CD4-positive, alpha-beta T cell treated with Interleukin-12 subunit alpha and Interleukin-12 subunit beta, for 1 hour (primary cell): ENCODE data around the gene ADCY9.
"Not testable (repeated sequence)": the region's sequence is repeated elsewhere in the genome, so short reads cannot be mapped to it uniquely, and the experiment has no call there.

Experiments used
- DNase-seq: peaks from one replicate; pipeline ENCODE4 v3.0.0-alpha.2; 2020

ADCY9 gene

GRCh38 chr16:4064950-4065352, 51.3 kb downstream of the ADCY9 start:
- DNase-seq = peak; percentile 51

GRCh38 chr16:4062212-4062802, 53.9 kb downstream of the ADCY9 start:
- DNase-seq = no peak

DNA sequence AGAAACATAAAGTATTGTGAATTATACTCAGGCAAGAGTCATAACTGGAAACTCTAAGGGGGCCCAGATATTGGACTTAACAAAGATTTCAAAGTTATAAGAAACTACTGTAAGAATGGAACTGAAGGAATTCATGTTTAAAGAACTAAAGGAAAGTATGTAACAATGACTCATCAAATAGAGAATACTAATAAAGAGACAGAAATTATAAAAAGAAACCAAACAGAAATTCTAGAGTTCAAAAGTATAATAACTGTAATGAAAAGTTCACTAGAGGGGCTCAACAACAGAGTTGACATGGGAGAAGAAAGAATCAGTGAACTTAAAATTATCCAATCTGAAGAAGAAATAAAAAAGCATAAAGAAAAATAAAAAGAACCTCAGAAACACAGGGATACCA, 55.4 kb downstream of the ADCY9 start:
- no peak for DNase-seq

GRCh38 chr16:4060009-4060408, 56.2 kb downstream of the ADCY9 start:
- peak; percentile 47 for DNase-seq

DNA sequence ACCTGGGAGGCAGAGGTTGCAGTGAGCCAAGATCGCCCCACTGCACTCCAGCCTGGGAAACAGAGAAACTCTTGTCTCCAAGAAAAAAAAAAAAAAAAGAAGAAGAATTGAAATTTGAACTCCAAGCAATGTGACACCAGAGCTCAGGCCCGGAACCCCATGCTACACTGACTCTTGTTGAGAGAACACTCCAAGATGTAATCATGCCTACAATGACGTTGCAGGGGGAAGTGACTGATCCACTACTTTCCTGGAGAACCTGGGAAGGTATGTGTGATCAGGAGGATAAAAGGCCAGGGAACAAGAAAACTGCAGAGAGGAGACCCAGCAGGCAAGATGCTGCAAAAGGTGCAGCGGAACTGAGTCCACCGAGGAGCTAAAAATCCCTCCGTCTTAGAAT, 57.9 kb downstream of the ADCY9 start:
- DNase-seq = no peak

DNA sequence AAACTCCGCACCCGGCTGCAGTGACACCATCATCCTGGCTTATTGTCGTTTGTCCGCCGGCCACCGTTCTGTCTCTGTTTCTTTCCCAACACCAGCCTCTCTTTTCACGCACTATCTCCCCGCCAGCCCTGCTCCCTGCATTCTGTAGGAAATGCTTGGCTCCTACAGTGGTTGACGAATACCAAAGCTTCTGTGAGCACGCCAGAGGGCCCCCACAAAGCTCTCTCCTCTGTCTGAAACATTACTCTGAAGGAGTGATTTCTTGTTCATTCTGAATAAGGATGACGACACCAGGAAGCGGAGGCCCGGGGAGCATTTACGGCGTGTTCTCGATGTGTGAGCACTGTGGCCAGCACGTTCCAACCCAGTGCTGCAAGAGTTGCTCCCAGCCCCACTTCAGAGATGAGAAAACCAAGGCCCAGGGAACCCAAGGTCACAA, 58.8 kb downstream of the ADCY9 start:
- no peak for DNase-seq

DNA sequence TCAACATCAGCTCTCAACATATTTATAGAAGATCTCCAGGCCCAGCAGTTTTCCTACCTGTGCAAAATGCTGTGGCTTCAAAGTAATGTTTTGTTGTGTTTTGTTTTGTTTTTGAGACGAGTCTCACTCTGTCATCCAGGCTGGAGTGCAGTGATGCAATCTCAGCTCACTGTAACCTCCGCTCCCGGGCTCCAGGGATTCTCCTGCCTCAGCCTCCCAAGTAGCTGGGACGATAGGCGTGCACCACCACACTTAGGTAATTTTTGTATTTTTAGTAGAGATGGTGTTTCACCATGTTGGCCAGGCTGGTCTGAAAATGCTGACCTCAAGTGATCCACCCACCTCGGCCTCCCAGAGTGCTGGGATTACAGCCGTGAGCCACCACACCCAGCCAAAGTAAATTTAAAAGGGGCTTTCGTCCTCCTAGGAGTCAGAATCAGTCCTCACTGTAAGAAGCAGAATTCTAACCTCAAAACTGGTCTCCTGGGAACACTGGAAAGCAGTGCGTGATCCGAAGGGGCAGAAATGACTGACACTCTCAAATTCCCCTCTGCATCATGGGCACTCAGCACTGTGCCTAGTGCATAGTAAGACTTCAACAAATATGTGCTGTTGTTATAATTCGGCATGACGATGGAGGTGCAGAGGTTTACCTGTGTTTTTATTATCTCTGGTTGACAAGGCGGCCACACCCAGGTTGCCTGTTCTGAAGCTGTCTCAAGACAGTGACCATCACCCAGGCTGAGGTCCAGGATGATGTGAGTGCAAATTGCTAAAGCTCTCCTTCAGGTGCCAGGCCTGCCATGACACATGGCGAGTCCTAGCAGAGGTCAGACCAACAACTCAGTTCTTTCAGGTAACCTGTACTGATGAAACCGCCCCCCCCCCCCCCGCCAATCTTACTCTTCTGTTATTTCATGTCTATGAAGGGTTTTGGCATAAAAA, 59.8 kb downstream of the ADCY9 start:
- no peak for DNase-seq

DNA sequence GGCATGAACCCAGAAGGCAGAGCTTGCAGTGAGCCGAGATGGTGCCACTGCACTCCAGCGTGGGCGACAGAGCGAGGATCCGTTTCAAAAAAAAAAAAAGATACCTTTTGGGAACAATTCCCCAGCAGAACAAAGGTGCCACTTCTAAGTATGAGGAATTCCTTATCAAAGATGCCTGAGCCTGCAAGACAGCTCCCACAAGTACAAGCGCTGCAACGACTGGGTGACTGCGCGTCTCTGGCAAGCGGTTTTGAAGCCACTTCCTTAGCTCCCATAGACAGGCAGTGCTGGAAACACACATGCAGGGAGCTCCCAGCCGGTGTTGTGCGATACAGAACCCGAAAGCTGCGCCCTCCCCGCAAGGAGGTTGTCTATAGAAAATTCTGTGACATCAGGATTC, 60.5 kb downstream of the ADCY9 start:
- no peak for DNase-seq

DNA sequence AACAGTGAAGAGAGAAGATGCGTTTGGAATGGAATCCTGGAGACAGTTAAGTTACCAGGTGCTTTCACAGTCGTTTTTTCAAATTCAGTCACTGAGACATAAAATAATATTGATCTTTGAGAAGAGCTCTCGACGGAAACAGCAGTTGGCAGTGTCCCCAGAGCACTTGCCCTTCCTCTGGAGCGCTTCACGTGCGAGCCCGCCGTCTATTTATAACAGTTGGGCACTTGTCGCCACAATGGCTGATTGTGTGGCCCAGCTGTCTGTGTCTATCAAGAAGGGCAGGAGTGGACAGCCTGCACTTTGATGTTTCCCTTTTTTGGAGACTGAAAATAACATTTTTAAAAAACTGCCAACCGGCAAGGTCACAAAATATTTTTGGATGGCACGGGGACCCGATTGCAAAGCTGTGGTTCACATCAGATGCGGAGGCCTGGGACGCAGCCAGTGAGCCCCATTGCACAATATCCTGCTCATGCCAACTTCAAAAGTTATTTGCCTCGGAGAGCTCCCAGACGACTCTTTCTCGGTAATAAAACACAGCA, 62.9 kb downstream of the ADCY9 start:
- no peak for DNase-seq

DNA sequence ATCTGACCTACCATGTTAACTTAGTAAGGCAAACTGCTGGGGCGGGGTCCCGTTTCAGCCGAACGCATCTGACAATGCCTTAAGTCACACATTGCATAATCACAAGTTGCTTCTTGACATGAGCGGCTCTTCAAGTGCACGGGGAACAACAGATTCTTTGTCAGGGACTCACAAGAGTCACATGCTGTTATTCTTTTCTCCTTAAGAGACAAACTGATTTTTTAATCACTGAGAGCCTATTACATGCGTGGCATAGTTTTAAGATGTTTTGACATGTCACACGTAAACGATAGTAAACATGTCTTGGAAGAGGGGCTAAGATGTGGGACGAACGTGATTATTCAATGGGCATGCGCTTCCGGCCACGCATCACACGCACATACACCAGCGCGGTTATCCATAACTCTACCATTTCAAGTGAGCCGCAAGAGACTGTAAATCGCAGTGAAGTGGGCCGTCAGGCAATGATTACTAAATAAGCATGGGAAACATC, 63.4 kb downstream of the ADCY9 start:
- no peak for DNase-seq

DNA sequence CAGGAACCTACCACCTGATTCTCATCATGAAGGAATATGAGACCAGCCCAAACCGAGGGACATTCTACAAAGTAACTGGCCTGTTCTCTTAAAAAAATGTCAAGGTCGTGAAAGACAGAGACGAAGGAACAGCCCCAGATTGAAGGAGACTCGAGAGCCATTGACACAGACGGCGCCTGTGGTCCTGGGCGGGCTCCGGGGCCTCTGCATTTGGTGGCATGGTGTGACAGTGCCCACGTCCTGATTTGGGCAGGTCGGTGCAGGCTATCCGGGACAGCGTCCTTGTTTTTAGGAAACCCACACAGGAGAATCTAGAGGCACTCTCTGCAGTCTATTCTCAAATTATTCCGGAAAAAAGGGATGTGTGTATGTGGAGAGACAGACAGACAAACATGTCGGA, 64.1 kb downstream of the ADCY9 start:
- no peak for DNase-seq

- DNase-seq = no peak
Measured at GRCh38 chr16:4051591-4051990, 64.7 kb downstream of the ADCY9 start.

DNA sequence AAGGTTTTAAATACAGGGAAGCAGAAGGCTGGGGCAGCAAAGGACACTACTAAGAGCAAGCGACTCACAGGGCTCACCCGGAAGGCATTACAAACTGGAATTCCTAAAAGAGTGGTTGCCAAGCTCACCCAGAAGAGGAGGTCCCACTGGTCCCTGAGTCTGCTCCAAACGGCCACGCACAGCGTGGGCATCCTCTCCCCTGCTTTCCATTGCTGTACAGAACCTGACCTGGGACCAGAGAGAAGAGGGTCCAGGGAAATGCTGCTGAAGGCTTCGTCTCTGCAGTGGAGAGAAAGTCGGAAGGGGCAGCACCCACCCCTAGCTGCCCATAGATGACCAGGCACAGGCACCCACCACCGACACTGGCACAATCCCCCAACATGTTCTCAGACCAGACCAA, 67.2 kb downstream of the ADCY9 start:
- DNase-seq = no peak

- DNase-seq = no peak
Measured at GRCh38 chr16:4048481-4048880, 67.8 kb downstream of the ADCY9 start.

- no peak for DNase-seq
Measured at GRCh38 chr16:4046221-4046620, 70.0 kb downstream of the ADCY9 start.

DNA sequence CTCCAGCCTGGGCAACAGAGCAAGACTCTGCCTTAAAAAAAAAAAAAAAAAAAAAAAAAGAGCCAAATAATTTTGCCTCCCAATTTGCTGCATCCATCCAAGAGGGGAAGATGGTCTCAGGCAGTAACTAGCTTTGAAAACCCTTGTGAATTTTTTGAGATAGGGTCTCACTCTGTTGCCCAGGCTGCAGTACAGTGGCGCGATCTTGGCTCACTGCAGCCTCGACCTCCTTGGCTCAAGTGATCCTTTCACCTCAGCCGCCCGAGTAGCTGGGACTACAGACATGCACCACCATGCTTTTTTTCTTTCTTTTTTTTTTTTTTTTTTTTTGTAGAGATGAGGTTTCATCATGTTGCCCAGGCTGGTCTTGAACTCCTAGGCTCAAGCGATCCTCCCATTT, 70.7 kb downstream of the ADCY9 start:
- DNase-seq = not testable (repeated sequence)

DNA sequence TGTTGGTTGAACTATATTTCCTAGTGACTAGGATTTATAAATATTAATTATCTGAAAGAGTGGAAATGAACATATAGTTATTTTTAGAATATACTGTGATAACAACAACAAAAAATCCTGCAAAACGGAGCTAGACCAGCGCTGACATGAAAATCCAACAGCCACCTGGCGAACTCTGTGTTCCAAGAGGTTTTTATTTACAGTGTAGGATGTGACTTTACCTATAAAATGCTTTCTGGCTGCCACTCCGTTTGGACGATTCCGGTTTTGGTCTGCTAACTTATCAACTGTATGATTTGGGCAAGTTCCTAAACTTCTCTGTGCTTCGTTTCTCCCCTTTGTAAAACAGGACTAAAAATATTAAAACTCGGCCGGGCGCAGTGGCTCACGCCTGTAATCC, 73.7 kb downstream of the ADCY9 start:
- no peak for DNase-seq

- DNase-seq = no peak
Measured at GRCh38 chr16:4038448-4038847, 77.8 kb downstream of the ADCY9 start.

DNA sequence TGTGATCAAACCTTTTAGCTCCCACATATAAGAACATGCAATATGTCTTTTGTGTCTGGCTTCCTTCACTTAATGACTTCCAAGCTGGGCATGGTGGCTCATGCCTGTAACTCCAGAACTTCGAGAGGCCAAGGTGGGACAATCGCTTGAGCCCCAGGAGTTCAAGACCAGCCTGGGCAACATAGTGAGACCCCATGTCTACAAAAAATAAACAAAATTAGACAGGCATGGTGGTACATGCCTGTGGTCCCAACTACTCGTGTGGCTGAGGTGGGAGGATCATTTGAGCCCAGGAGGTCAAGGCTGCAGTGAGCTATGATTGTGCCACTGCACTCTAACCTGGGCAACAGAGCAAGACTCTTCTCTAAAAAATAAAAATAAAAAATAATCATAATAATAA, 79.3 kb downstream of the ADCY9 start:
- DNase-seq = not testable (repeated sequence)

GRCh38 chr16:4034963-4035362, 81.3 kb downstream of the ADCY9 start:
- no peak for DNase-seq

GRCh38 chr16:4033951-4034350, 82.3 kb downstream of the ADCY9 start:
- DNase-seq = no peak

- DNase-seq = peak; percentile 24
Measured at GRCh38 chr16:4032768-4033167, 83.5 kb downstream of the ADCY9 start.

GRCh38 chr16:4028144-4028543, 88.1 kb downstream of the ADCY9 start:
- DNase-seq = no peak

GRCh38 chr16:4026854-4027253, 89.4 kb downstream of the ADCY9 start:
- DNase-seq = no peak
